ENCODE data around the gene MAPRE3. TPM values are rescaled to one million over a fixed set of nuclear protein-coding genes. Genes with fewer than 3 reads are reported as not detected.

The MAPRE3 gene
- total and polyA plus RNA-seq, 9 of the 15 experiments (the other 6 are each of a cell fraction or from before 2014, with no cell fraction given) = 0.70 to 43.2 (median 12.6) TPM

DNA sequence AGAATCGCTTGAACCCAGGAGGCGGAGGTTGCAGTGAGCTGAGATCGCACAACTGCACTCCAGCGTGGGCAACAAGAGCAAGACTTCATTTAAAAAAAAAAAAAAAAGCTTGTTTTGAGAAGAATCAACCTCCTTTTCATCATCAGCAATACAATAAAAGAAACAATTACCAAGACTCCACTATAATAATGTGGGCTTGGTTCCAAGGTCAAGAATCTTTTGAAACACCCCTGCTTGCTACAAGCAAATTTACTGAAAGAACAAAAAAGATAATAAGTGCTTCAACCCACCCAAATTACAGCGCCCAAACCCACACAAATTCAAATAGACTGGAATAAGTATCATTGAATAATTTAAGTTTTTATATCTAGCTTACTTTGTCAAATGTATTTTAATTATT lies 33.6 kb upstream of the MAPRE3 start:
- Histone ChIP-seq H3K9me3 (replicated peaks; ENCODE audit: control insufficient read depth, insufficient read depth, low read depth, low read length) (no peaks in the 10 kb centered on the region), H3K4me1 (replicated peaks in 1 of 2; ENCODE audit: control insufficient read depth in 2 of 2, insufficient read depth in 2 of 2, low read length in 2 of 2) (peaks cover 0 to 8% of the 10 kb centered on the region in 2 experiments; a peak in 2 of 5 replicates), H4K20me1 (replicated peaks; ENCODE audit: control insufficient read depth, insufficient read depth, low read length) (no peaks in the 10 kb centered on the region), H3K27ac (ENCODE audit: extremely low read depth, low read depth, low read length) (no peak overlapping the region), H3K36me3 (ENCODE audit: control insufficient read depth, insufficient read depth, low read length) (no peaks in the 10 kb centered on the region), H3K27me3 (ENCODE audit: control insufficient read depth in 2 of 2, insufficient read depth in 2 of 2, low read length in 2 of 2) (peaks cover 34 to 47% of the 10 kb centered on the region in 2 experiments; a peak in 4 of 5 replicates), H3K79me2 (ENCODE audit: control insufficient read depth, insufficient read depth, low read length) (no peaks in the 10 kb centered on the region), H3K4me2 (ENCODE audit: insufficient read depth, low read length) (no peak overlapping the region), H2AFZ (ENCODE audit: low read depth, low read length) (no peak overlapping the region), H3K9ac (ENCODE audit: insufficient read depth in 1 of 2, low read depth in 2 of 2, low read length in 2 of 2) (no peak overlapping the region), H3K9me1 (ENCODE audit: control insufficient read depth, insufficient read depth, low read length) (no peaks in the 10 kb centered on the region), H3K4me3 (no peak overlapping the region)
- 36% methylated on average over 5 of the region's 5 CpGs for WGBS (ENCODE audit: insufficient coverage, low coverage, missing lambda C conversion rate)
- no peak for FAIRE-seq
- TF ChIP-seq ZNF695 (CRISPR knock-in tag; IDR thresholded peaks at IDR 0.05) (no peak), KLF13 (tag; IDR thresholded peaks at IDR 0.05; ENCODE audit: borderline replicate concordance, low read depth) (no peak), ZNF133 (CRISPR knock-in tag; IDR thresholded peaks at IDR 0.05) (no peak), CEBPB (tag; IDR thresholded peaks at IDR 0.05) (no peak), POLR2B (IDR thresholded peaks at IDR 0.05; ENCODE audit: low read depth, partially characterized antibody) (no peak), TAF7 (tag; IDR thresholded peaks at IDR 0.05) (no peak), RBM14 (IDR thresholded peaks at IDR 0.05; ENCODE audit: borderline replicate concordance, insufficient read depth, low read depth, low read length) (no peak)
- TF ChIP-seq, protein P1, sequence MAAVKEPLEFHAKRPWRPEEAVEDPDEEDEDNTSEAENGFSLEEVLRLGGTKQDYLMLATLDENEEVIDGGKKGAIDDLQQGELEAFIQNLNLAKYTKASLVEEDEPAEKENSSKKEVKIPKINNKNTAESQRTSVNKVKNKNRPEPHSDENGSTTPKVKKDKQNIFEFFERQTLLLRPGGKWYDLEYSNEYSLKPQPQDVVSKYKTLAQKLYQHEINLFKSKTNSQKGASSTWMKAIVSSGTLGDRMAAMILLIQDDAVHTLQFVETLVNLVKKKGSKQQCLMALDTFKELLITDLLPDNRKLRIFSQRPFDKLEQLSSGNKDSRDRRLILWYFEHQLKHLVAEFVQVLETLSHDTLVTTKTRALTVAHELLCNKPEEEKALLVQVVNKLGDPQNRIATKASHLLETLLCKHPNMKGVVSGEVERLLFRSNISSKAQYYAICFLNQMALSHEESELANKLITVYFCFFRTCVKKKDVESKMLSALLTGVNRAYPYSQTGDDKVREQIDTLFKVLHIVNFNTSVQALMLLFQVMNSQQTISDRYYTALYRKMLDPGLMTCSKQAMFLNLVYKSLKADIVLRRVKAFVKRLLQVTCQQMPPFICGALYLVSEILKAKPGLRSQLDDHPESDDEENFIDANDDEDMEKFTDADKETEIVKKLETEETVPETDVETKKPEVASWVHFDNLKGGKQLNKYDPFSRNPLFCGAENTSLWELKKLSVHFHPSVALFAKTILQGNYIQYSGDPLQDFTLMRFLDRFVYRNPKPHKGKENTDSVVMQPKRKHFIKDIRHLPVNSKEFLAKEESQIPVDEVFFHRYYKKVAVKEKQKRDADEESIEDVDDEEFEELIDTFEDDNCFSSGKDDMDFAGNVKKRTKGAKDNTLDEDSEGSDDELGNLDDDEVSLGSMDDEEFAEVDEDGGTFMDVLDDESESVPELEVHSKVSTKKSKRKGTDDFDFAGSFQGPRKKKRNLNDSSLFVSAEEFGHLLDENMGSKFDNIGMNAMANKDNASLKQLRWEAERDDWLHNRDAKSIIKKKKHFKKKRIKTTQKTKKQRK (IDR thresholded peaks at IDR 0.05; ENCODE audit: borderline replicate concordance, low read depth, low read length) = no peak
- TF ChIP-seq, protein P2, sequence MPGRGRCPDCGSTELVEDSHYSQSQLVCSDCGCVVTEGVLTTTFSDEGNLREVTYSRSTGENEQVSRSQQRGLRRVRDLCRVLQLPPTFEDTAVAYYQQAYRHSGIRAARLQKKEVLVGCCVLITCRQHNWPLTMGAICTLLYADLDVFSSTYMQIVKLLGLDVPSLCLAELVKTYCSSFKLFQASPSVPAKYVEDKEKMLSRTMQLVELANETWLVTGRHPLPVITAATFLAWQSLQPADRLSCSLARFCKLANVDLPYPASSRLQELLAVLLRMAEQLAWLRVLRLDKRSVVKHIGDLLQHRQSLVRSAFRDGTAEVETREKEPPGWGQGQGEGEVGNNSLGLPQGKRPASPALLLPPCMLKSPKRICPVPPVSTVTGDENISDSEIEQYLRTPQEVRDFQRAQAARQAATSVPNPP (IDR thresholded peaks at IDR 0.05; ENCODE audit: borderline replicate concordance, insufficient read depth, insufficient read length) = no peak
- in situ Hi-C loops (cut with MboI) = no loop called here
- no peak for DNase-seq (ENCODE audit: extremely low read depth in 1 of 4, low spot score in 3 of 4)
- no peak for ATAC-seq
- intact Hi-C loops (cut with micrococcal nuclease) = no loop called here
- BruUV-seq (replicated peaks) = no TSS peak
- CTCF ChIA-PET (ENCODE audit: low intra/inter-chr PET ratio) = no interaction called here
- POLR2A ChIA-PET = interaction anchor here (1.3 kb wide), 1 partner anchor 10 kb away, joined by 5 read pairs; no protein-coding TSS in a partner anchor

Measured in K562 (cell line).